ENCODE measurements around the gene CAPN7.

CAPN7 gene

GRCh38 chr3:15204005-15204404, 2.0 kb upstream of the CAPN7 start:
- DNase-seq = no peak

GRCh38 chr3:15205482-15205933, 538 bp upstream of the CAPN7 start:
- no peak for DNase-seq

- no peak for DNase-seq
Measured at GRCh38 chr3:15206662-15207576, 873 bp downstream of the CAPN7 start.

- DNase-seq = peak in 1 of 2 experiments; percentile 0
Measured at GRCh38 chr3:15207836-15208504, 1.9 kb downstream of the CAPN7 start.

GRCh38 chr3:15211937-15212336, 5.9 kb downstream of the CAPN7 start:
- no peak for DNase-seq

- DNase-seq = no peak
Measured at GRCh38 chr3:15214758-15215157, 8.7 kb downstream of the CAPN7 start.

GRCh38 chr3:15215996-15216395, 9.9 kb downstream of the CAPN7 start:
- DNase-seq = no peak

- DNase-seq = no peak
Measured at GRCh38 chr3:15216501-15216900, 10.5 kb downstream of the CAPN7 start.

- no peak for DNase-seq
Measured at GRCh38 chr3:15217011-15217671, 11.1 kb downstream of the CAPN7 start.

- DNase-seq = peak in 1 of 2 experiments; percentile 33
Measured at GRCh38 chr3:15217841-15218267, 11.8 kb downstream of the CAPN7 start.

- DNase-seq = no peak
Measured at GRCh38 chr3:15218689-15219088, 12.6 kb downstream of the CAPN7 start.

GRCh38 chr3:15220056-15220455, 14.0 kb downstream of the CAPN7 start:
- no peak for DNase-seq

- peak in 1 of 2 experiments; percentile 57 for DNase-seq
Measured at GRCh38 chr3:15220661-15221060, 14.6 kb downstream of the CAPN7 start.

GRCh38 chr3:15221574-15222217, 15.7 kb downstream of the CAPN7 start:
- DNase-seq = peak; percentile 48 to 84

- no peak for DNase-seq
Measured at GRCh38 chr3:15223685-15224572, 17.9 kb downstream of the CAPN7 start.

- DNase-seq = no peak
Measured at GRCh38 chr3:15228147-15228546, 22.1 kb downstream of the CAPN7 start.

GRCh38 chr3:15229262-15229661, 23.2 kb downstream of the CAPN7 start:
- no peak for DNase-seq

- peak in 1 of 2 experiments; percentile 51 for DNase-seq
Measured at GRCh38 chr3:15241341-15241740, 35.3 kb downstream of the CAPN7 start.

GRCh38 chr3:15243822-15244482, 37.9 kb downstream of the CAPN7 start:
- no peak for DNase-seq

GRCh38 chr3:15246186-15246585, 40.1 kb downstream of the CAPN7 start:
- DNase-seq = no peak

GRCh38 chr3:15253023-15253697, 47.1 kb downstream of the CAPN7 start:
- DNase-seq = no peak
